ENCODE measurements around the gene ARID3C.
A peak's percentile ranks its signal among the peaks of the same experiment; 100 is the strongest.

Gene ARID3C

GRCh38 chr9:34628656-34629490 is at the start of gene ARID3C:
TSS of gene ARID3C (minus strand) at chr9:34629066. CDS start at chr9:34628014, 1,052 bp downstream.
- DNase-seq, result no peak

GRCh38 chr9:34675869-34676268 is 47.0 kb upstream of the ARID3C start:
- no peak for DNase-seq

- peak; percentile 50 to 78 for DNase-seq
These were observed 46.3 kb upstream of the ARID3C start for GRCh38 chr9:34675048-34675714.

GRCh38 chr9:34674440-34674839 is 45.6 kb upstream of the ARID3C start:
- DNase-seq, result no peak

GRCh38 chr9:34671307-34671706 is 42.4 kb upstream of the ARID3C start:
- no peak for DNase-seq

- no peak for DNase-seq
These were observed 41.1 kb upstream of the ARID3C start for GRCh38 chr9:34669809-34670562.

GRCh38 chr9:34665381-34666250 is 36.8 kb upstream of the ARID3C start:
- DNase-seq, result peak; percentile 75 to 83

GRCh38 chr9:34665067-34665380 is 36.2 kb upstream of the ARID3C start:
- no peak for DNase-seq

- peak; percentile 29 to 40 for DNase-seq
These were observed 35.6 kb upstream of the ARID3C start for GRCh38 chr9:34664281-34665066.

- no peak for DNase-seq
These were observed 34.4 kb upstream of the ARID3C start for GRCh38 chr9:34663303-34663605.

GRCh38 chr9:34662526-34663302 is 33.8 kb upstream of the ARID3C start, which contains the start of gene CCL27:
TSS of gene CCL27 (minus strand) at chr9:34662657. CDS start at chr9:34662633, 24 bp downstream.
- DNase-seq, result no peak

- peak; percentile 45 to 52 for DNase-seq
These were observed 30.9 kb upstream of the ARID3C start for GRCh38 chr9:34659592-34660253.

GRCh38 chr9:34658461-34658860 is 29.6 kb upstream of the ARID3C start:
- no peak for DNase-seq

- DNase-seq, result no peak
These were observed 28.1 kb upstream of the ARID3C start for GRCh38 chr9:34656992-34657391.

- DNase-seq, result no peak
These were observed 26.5 kb upstream of the ARID3C start for GRCh38 chr9:34655394-34655793.

GRCh38 chr9:34654323-34655051 is 25.6 kb upstream of the ARID3C start:
- DNase-seq, result no peak

- DNase-seq, result no peak
These were observed 24.5 kb upstream of the ARID3C start for GRCh38 chr9:34653151-34654072.

GRCh38 chr9:34652602-34653000 is 23.7 kb upstream of the ARID3C start:
- no peak for DNase-seq

Data from SHP77 (cell line).